Naive thymus-derived CD8-positive, alpha-beta T cell (primary cell): ENCODE results near the gene MXRA8. TPM values are rescaled to one million over a fixed set of nuclear protein-coding genes. Genes with fewer than 3 reads are reported as not detected.
A peak's percentile ranks its signal among the peaks of the same experiment; 100 is the strongest.

Experiments
- ATAC-seq, 2 donors: fragments of 150-1000 bp; cut with Tn5 transposase in 1 of 2; sonication (Bioruptor Pico), chemical (Tn5 transposase) in 1 of 2; 1 replicate in 1 of 2; 2 replicates in 1 of 2; pipeline ENCODE4 v1.10.0; 2021; ENCODE audit warnings: mild to moderate bottlenecking in 2 of 2, moderate library complexity in 2 of 2
- POLR2A ChIA-PET: fragments of 350-600 bp; sonication (Branson Sonifier 250); formaldehyde crosslinking; loops from one replicate; lab custom pipeline; 2021; ENCODE audit warnings: antibody characterized with exemption; lab: Charles Lee
- DNase-seq, 10 donors: peaks; one replicate each; pipeline versions ENCODE4 v3.0.0 to v3.0.0-alpha.2; 2020 to 2022
- H3K27ac Mint-ChIP-seq, 10 donors: one replicate each; pipeline ENCODE4 v1.8.0; 2020 to 2022; ENCODE audit warnings: mild to moderate bottlenecking in 10 of 10, mixed read lengths in 10 of 10, moderate library complexity in 4 of 10, inconsistent platforms in 1 of 10
- H3K27me3 Mint-ChIP-seq, 5 donors: one replicate each; pipeline ENCODE4 v1.8.0; 2021 to 2022; ENCODE audit warnings: mixed read lengths in 5 of 5
- H3K36me3 Mint-ChIP-seq, 3 donors: one replicate each; pipeline ENCODE4 v1.8.0; 2020 to 2022; ENCODE audit warnings: mixed read lengths in 3 of 3, mild to moderate bottlenecking in 2 of 3, inconsistent platforms in 1 of 3
- H3K4me1 Mint-ChIP-seq, 4 donors: one replicate each; pipeline ENCODE4 v1.8.0; 2021 to 2022; ENCODE audit warnings: mixed read lengths in 4 of 4
- H3K4me3 Mint-ChIP-seq, 10 donors: one replicate each; pipeline ENCODE4 v1.8.0; 2020 to 2022; ENCODE audit warnings: mild to moderate bottlenecking in 10 of 10, mixed read lengths in 10 of 10, moderate library complexity in 6 of 10, inconsistent platforms in 1 of 10
- H3K9me3 Mint-ChIP-seq, 9 donors: one replicate each; pipeline ENCODE4 v1.8.0; 2020 to 2022; ENCODE audit warnings: mixed read lengths in 9 of 9, mild to moderate bottlenecking in 3 of 9, inconsistent platforms in 1 of 9, moderate library complexity in 1 of 9
- polyA plus RNA-seq, 3 donors: library from polyadenylated mRNA; unstranded; fragments of 300-500 nt; fragmentation: Illumina TruSeq; gene quantifications; one replicate each; pipeline ENCODE4 v1.2.3, GENCODE V29; 2021
- total RNA-seq, 8 experiments: library from RNA in 2 of 8; stranded (reverse) in 2 of 8; gene quantifications; one replicate each; pipeline ENCODE4 v1.2.3 and lab custom pipeline; 2021 to 2026

The MXRA8 gene
- total and polyA plus RNA-seq, 5 experiments from 2014 or later: 7.4 to 22.0 (median 7.7) TPM

DNA sequence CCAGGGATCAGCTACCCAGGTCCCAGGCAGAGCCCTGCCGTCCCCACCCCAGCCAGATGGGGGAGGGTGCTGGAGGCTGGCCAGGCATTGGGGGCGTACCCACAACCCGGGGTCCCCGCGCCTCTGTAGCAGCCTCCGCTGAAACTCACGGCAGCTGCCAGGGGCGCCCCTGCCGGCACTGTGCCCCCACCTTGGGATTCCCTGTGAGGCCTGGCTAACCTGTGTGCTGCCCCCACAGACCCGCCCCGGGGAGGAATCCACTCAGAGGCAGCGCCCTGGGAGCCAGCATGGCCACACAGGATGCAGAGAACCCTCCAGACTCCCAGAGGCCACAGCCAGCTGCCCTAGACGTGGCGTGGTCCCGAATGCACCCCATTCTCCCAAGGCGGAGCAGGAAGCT is 13.0 kb downstream of the MXRA8 start:
- DNase-seq: no peak

GRCh38 chr1:1344655-1345361 is 13.5 kb downstream of the MXRA8 start:
- no peaks in the 10 kb centered on the region for H3K9me3 Mint-ChIP-seq
- H3K4me1 Mint-ChIP-seq: peaks cover 9 to 19% (median 15%) of the 10 kb centered on the region in 4 donors
- H3K4me3 Mint-ChIP-seq: no peak overlapping the region
- no peaks in the 10 kb centered on the region for H3K27me3 Mint-ChIP-seq
- POLR2A ChIA-PET: no interaction called here
- no peak overlapping the region for H3K27ac Mint-ChIP-seq
- no peak for ATAC-seq
- DNase-seq: no peak
- H3K36me3 Mint-ChIP-seq: no peaks in the 10 kb centered on the region

More for the DNA sequence above, 13.0 kb downstream of the MXRA8 start:
- Mint-ChIP-seq H3K4me3 (no peak overlapping the region), H3K4me1 (peaks cover 9 to 19% (median 15%) of the 10 kb centered on the region in 4 donors), H3K36me3 (no peaks in the 10 kb centered on the region), H3K9me3 (no peaks in the 10 kb centered on the region), H3K27ac (no peak overlapping the region), H3K27me3 (no peaks in the 10 kb centered on the region)
- ATAC-seq: no peak
- POLR2A ChIA-PET: no interaction called here

DNA sequence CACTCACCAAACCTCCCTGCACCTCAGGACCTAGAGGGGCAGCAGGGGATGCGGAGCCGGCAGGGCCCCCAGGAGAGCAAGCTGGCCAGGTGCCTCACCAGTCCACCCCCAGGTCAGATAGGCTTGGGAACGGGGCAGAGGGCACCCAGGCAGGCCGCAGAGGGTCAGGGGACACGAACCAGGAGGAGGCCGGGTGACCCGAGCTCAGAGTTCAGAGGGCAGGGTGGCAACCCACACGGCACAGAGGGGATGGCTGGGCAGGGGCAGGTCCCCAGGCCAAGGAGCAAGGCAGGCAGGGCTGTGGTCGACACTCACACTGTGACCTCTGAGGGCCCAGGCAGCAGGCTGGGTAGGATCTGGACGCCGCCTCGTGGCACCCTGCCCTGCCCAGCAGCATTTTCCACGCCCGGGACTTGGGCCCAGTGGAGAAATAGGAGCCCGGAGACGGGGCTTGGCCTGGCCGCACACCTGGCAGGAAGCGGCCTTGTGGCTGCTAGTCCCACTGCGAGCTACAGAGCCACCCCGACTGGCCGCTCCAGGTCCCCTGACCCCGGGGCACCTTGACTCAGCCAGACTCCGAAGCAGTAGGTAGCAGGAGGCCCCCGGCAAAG is 14.4 kb downstream of the MXRA8 start:
- H3K27me3 Mint-ChIP-seq: no peaks in the 10 kb centered on the region
- no peak for ATAC-seq
- POLR2A ChIA-PET: interaction anchor here (0.6 to 1.2 kb wide), 4 partner anchors 12 to 193 kb away, joined by 3 to 4 read pairs (median 4); no protein-coding TSS in a partner anchor

GRCh38 chr1:1342584-1343115 is 15.7 kb downstream of the MXRA8 start:
- H3K36me3 Mint-ChIP-seq: no peaks in the 10 kb centered on the region

More for the DNA sequence above, 14.4 kb downstream of the MXRA8 start:
- DNase-seq: no peak
- H3K27ac Mint-ChIP-seq: peak overlapping the region in 1 of 10 donors; percentile 53
- no peaks in the 10 kb centered on the region for H3K36me3 Mint-ChIP-seq
- no peak overlapping the region for H3K4me3 Mint-ChIP-seq
- no peaks in the 10 kb centered on the region for H3K9me3 Mint-ChIP-seq
- peaks cover 9 to 19% (median 15%) of the 10 kb centered on the region in 4 donors for H3K4me1 Mint-ChIP-seq

DNA sequence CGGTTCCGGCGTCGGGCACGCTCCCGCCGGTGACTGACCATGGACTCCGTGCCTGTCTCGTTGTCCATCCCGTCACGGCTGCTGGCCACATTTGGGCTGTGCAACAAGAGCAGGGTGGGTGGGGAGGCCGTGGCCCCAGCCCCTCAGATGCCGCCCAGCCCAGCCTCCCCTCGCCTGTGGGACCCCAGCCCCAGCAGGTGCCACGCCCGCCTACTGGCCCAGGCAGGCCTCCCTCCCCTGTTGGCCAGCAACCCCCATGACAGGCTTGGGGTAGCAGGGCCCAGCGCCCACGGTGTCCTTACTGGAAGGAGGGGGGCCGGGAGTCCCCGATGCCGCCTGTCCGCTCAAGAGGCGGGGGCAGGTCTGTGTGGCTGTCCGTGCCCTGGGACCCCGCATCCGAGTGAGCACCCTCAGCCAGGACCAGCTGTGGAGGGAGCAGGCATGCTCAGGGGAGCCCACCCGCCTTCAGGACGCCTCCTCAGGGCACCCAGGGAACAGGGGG is 16.2 kb downstream of the MXRA8 start:
- DNase-seq (no peak), ATAC-seq (no peak)
- Mint-ChIP-seq H3K4me3 (no peak overlapping the region), H3K4me1 (peaks cover 5 to 9% (median 7%) of the 10 kb centered on the region in 4 donors), H3K27ac (no peak overlapping the region), H3K9me3 (no peaks in the 10 kb centered on the region), H3K27me3 (no peaks in the 10 kb centered on the region), H3K36me3 (no peaks in the 10 kb centered on the region)
- POLR2A ChIA-PET: interaction anchor here (0.5 kb wide), 1 partner anchor 203 kb away, joined by 6 read pairs; no protein-coding TSS in a partner anchor

More at GRCh38 chr1:1342584-1343115, 15.7 kb downstream of the MXRA8 start:
- no peaks in the 10 kb centered on the region for H3K27me3 Mint-ChIP-seq
- H3K4me1 Mint-ChIP-seq: peaks cover 9 to 13% (median 11%) of the 10 kb centered on the region in 4 donors
- H3K9me3 Mint-ChIP-seq: no peaks in the 10 kb centered on the region
- no peak overlapping the region for H3K4me3 Mint-ChIP-seq
- no peak for ATAC-seq
- no peak for DNase-seq
- POLR2A ChIA-PET: interaction anchor here (0.5 to 0.9 kb wide), 2 partner anchors 32 to 204 kb away, joined by 3 to 6 read pairs; no protein-coding TSS in a partner anchor
- H3K27ac Mint-ChIP-seq: peak overlapping the region in 2 of 10 donors; percentile 41 to 53

DNA sequence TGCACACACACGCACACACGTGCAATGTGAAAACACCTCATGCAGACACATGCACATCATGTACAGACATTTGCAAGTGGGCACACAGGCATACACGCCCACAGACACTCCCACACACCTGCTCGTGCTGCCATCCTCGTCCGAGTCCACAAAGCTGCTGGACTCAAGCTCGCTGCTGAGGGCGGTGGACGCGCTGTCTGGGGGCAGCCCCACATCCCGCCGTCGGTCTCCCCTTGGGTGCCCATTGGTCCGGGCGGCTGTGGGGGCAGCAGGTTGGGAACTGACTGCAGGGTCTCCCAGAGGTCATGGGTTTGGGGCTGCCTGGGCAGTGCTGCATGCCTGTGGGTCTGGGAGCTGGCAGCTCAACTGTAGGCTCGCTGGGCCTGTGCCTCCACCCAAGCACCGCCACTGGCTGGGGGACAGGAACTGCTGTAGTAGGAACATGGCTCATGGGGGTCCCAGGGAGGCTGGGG is 16.8 kb downstream of the MXRA8 start:
- no peak for DNase-seq
- Mint-ChIP-seq H3K27me3 (no peaks in the 10 kb centered on the region), H3K9me3 (no peaks in the 10 kb centered on the region), H3K27ac (peak overlapping the region in 1 of 10 donors; percentile 2), H3K4me3 (no peak overlapping the region), H3K36me3 (no peaks in the 10 kb centered on the region), H3K4me1 (peaks cover 0 to 4% (median 3%) of the 10 kb centered on the region in 4 donors)
- POLR2A ChIA-PET: no interaction called here
- no peak for ATAC-seq

- H3K4me1 Mint-ChIP-seq: peaks cover 0 to 3% (median 0%) of the 10 kb centered on the region in 4 donors
- peak overlapping the region in 2 of 10 donors; percentile 2 to 70 for H3K27ac Mint-ChIP-seq
Observed at GRCh38 chr1:1340791-1341548, 17.4 kb downstream of the MXRA8 start.

GRCh38 chr1:1340185-1340584 is 18.2 kb downstream of the MXRA8 start:
- H3K36me3 Mint-ChIP-seq: no peaks in the 10 kb centered on the region
- POLR2A ChIA-PET: no interaction called here
- no peaks in the 10 kb centered on the region for H3K27me3 Mint-ChIP-seq
- peaks cover 0 to 3% (median 0%) of the 10 kb centered on the region in 4 donors for H3K4me1 Mint-ChIP-seq
- ATAC-seq (no peak), DNase-seq (no peak)
- no peak overlapping the region for H3K27ac Mint-ChIP-seq
- no peaks in the 10 kb centered on the region for H3K9me3 Mint-ChIP-seq
- H3K4me3 Mint-ChIP-seq: no peak overlapping the region

More at GRCh38 chr1:1340791-1341548, 17.4 kb downstream of the MXRA8 start:
- POLR2A ChIA-PET: no interaction called here
- Mint-ChIP-seq H3K27me3 (no peaks in the 10 kb centered on the region), H3K4me3 (peak overlapping the region in 1 of 10 donors; percentile 34), H3K36me3 (no peaks in the 10 kb centered on the region), H3K9me3 (no peaks in the 10 kb centered on the region)
- DNase-seq (no peak), ATAC-seq (no peak)

DNA sequence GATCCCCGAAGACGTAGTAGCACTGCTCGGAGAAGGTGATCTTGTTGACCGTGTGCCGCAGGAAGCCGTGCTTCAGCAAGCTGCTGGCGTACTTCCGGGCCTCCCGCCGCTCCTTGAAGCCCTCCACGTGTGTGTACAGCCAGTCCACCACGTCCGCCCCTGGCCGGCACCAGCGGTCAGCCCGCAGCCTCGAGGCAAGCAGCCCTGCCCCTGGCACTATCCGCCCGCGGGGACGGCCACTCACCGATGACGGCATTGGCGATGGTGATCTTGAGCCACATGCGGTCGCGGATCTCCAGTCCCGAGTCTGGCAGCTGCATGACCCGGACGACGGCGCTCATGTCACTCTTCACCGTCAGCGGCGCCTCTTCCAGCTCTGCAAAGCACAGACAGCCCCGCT is 20.1 kb downstream of the MXRA8 start:
- H3K27me3 Mint-ChIP-seq: no peaks in the 10 kb centered on the region
- POLR2A ChIA-PET: interaction anchor here (0.7 kb wide), 1 partner anchor 9 kb away, joined by 4 read pairs; no protein-coding TSS in a partner anchor
- H3K27ac Mint-ChIP-seq: no peak overlapping the region
- H3K4me1 Mint-ChIP-seq: peaks cover 0 to 3% (median 0%) of the 10 kb centered on the region in 4 donors
- H3K9me3 Mint-ChIP-seq: no peaks in the 10 kb centered on the region
- H3K4me3 Mint-ChIP-seq: no peak overlapping the region
- no peaks in the 10 kb centered on the region for H3K36me3 Mint-ChIP-seq
- DNase-seq (no peak), ATAC-seq (no peak)

GRCh38 chr1:1337793-1338147 is 20.6 kb downstream of the MXRA8 start:
- Mint-ChIP-seq H3K27me3 (no peaks in the 10 kb centered on the region), H3K27ac (peak overlapping the region in 1 of 10 donors; percentile 34), H3K9me3 (no peaks in the 10 kb centered on the region), H3K36me3 (no peaks in the 10 kb centered on the region), H3K4me1 (peaks cover 0 to 2% (median 0%) of the 10 kb centered on the region in 4 donors), H3K4me3 (no peak overlapping the region)
- peak; percentile 69 to 73 for ATAC-seq
- peak in 2 of 10 donors; percentile 13 to 36 for DNase-seq
- POLR2A ChIA-PET: interaction anchor here (0.7 kb wide), 1 partner anchor 9 kb away, joined by 4 read pairs; no protein-coding TSS in a partner anchor

- POLR2A ChIA-PET: interaction anchor here (2.8 kb wide), 1 partner anchor 11 kb away, joined by 8 read pairs; the partner anchor contains the start of gene DVL1
- Mint-ChIP-seq H3K36me3 (no peaks in the 10 kb centered on the region), H3K4me1 (peaks cover 0 to 1% (median 0%) of the 10 kb centered on the region in 4 donors), H3K9me3 (no peaks in the 10 kb centered on the region), H3K27ac (peak overlapping the region in 1 of 10 donors; percentile 34), H3K27me3 (no peaks in the 10 kb centered on the region), H3K4me3 (no peak overlapping the region)
- DNase-seq: no peak
- ATAC-seq: no peak
Observed at GRCh38 chr1:1336931-1337792, 21.2 kb downstream of the MXRA8 start.
